Activated CD4-positive, alpha-beta T cell treated with anti-CD3 and anti-CD28 coated beads, Interleukin-2, amount 10 ng/mL, durations not matched to agents 7 days and 5 days (primary cell): Measurements from ENCODE around the gene KRTAP22-1. TPM values are rescaled to one million over a fixed set of nuclear protein-coding genes. Genes with fewer than 3 reads are reported as not detected.

ENCODE experiments used
- CTCF ChIA-PET: fragments of 350-600 bp; sonication (Branson Sonifier 250); formaldehyde crosslinking; loops from one replicate; lab custom pipeline; 2021; ENCODE audit warnings: antibody characterized with exemption; lab: Charles Lee
- POLR2A ChIA-PET: fragments of 350-600 bp; sonication (Branson Sonifier 250); formaldehyde crosslinking; loops from one replicate; lab custom pipeline; 2021; ENCODE audit warnings: antibody characterized with exemption; lab: Charles Lee
- DNase-seq: peaks from one replicate; pipeline ENCODE4 v3.0.0-alpha.2; 2020
- H3K27ac Mint-ChIP-seq: one replicate; pipeline ENCODE4 v1.8.0; 2021; ENCODE audit warnings: mild to moderate bottlenecking, moderate library complexity, mixed read lengths
- H3K27me3 Mint-ChIP-seq: one replicate; pipeline ENCODE4 v1.8.0; 2021; ENCODE audit warnings: mixed read lengths
- H3K36me3 Mint-ChIP-seq: one replicate; pipeline ENCODE4 v1.8.0; 2021; ENCODE audit warnings: low read depth, mixed read lengths
- H3K4me1 Mint-ChIP-seq: one replicate; pipeline ENCODE4 v1.8.0; 2021; ENCODE audit warnings: mixed read lengths
- H3K4me3 Mint-ChIP-seq: one replicate; pipeline ENCODE4 v1.8.0; 2021; ENCODE audit warnings: mild to moderate bottlenecking, moderate library complexity, mixed read lengths
- H3K9me3 Mint-ChIP-seq: one replicate; pipeline ENCODE4 v1.8.0; 2021; ENCODE audit warnings: mixed read lengths
- total RNA-seq, 2 experiments: library from RNA; stranded (reverse); gene quantifications; one replicate each; pipeline ENCODE4 v1.2.3, GENCODE V29; 2021

The KRTAP22-1 gene
- total RNA-seq, 2 experiments from 2014 or later: not detected

DNA sequence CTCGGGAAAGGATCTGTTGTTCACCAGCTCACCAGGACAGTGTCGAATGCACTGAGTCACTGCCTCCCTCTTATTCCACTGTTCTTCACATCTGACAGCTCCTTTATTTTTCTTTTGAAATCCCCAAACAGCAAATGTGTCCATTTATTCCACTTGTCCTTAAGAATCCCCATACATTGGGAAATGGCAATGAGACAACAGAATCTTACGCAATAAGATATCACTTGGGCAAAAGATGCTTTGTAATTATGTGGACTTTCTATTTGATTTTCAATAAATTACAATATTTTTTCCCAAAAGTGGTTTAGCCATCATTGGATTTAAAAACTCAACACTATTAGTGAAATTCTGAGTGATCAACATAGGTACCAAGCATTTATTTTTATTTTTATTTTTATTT is 37.8 kb downstream of the KRTAP22-1 start:
- H3K36me3 Mint-ChIP-seq: no peaks in the 10 kb centered on the region
- ChIA-PET POLR2A (no interaction called here), CTCF (no interaction called here)
- no peaks in the 10 kb centered on the region for H3K27me3 Mint-ChIP-seq
- no peaks in the 10 kb centered on the region for H3K9me3 Mint-ChIP-seq
- H3K4me3 Mint-ChIP-seq: no peak overlapping the region
- H3K4me1 Mint-ChIP-seq: no peaks in the 10 kb centered on the region
- no peak overlapping the region for H3K27ac Mint-ChIP-seq
- DNase-seq: no peak

DNA sequence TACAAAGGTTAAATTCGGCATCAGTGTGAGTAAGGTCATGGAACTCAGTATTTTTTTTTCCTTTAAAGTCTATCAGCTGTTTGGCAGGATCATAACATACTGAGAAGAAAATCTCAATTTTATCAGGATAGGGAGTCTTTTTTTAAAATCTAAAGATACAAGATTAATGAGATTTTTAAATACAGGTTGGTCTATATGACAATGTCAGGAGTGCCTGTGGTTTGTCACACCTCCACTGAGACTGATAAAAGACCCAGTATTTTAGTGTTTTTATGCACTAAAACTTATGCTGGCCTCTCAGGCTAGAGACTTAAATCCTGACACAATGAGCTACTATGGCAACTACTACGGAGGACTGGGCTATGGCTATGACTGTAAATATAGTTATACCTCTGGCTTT is 41.7 kb downstream of the KRTAP22-1 start, which contains the start of gene KRTAP20-3:
TSS of gene KRTAP20-3 (plus strand) at position 301 of the 400 bp plus-strand sequence.
- POLR2A ChIA-PET: no interaction called here
- DNase-seq: no peak
- H3K36me3 Mint-ChIP-seq: no peaks in the 10 kb centered on the region
- CTCF ChIA-PET: no interaction called here
- H3K4me1 Mint-ChIP-seq: no peaks in the 10 kb centered on the region
- H3K27ac Mint-ChIP-seq: no peak within 1 kb of the TSS
- H3K9me3 Mint-ChIP-seq: no peaks in the 10 kb centered on the region
- H3K4me3 Mint-ChIP-seq: no peak within 1 kb of the TSS
- peaks cover 2% of the 10 kb centered on the region for H3K27me3 Mint-ChIP-seq

DNA sequence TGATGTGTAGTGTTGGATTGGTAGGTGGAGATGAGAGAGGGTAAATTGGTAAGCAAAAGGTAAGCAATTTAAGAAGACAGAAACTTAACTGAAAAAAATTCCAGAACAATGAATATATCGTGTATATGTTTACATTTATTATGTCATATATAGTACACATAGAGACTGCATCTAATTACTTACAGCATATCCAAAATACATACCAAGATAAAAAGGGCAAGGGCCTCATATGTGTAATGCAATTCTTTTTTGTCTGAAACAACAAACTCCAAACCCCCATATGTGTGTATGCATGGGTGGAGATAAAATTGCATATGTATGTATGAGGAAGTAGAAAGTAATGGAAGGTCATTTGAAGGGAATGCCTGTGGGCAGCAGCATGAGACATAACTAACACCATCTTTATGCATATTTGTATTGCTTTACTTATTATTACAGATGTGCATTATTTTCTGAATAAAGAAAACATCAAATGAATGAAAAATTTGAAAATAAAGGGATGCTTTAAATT is 46.1 kb downstream of the KRTAP22-1 start:
- DNase-seq: no peak
- no peak overlapping the region for H3K27ac Mint-ChIP-seq
- no peaks in the 10 kb centered on the region for H3K36me3 Mint-ChIP-seq
- ChIA-PET POLR2A (no interaction called here), CTCF (no interaction called here)
- peaks cover 2% of the 10 kb centered on the region for H3K27me3 Mint-ChIP-seq
- no peaks in the 10 kb centered on the region for H3K9me3 Mint-ChIP-seq
- no peaks in the 10 kb centered on the region for H3K4me1 Mint-ChIP-seq
- H3K4me3 Mint-ChIP-seq: no peak overlapping the region

Other genes with a start within 250 kb of the KRTAP22-1 start
- not detected for gene KRTAP13-2, start 228.8 kb upstream of the KRTAP22-1 start, total RNA-seq
- gene KRTAP13-1, start 205.1 kb upstream of the KRTAP22-1 start, total RNA-seq: not detected
- gene KRTAP13-3, start 175.2 kb upstream of the KRTAP22-1 start, total RNA-seq: not detected
- not detected for gene KRTAP13-4, start 170.9 kb upstream of the KRTAP22-1 start, total RNA-seq
- not detected for gene KRTAP15-1, start 160.8 kb upstream of the KRTAP22-1 start, total RNA-seq
- not detected for gene KRTAP19-1, start 120.7 kb upstream of the KRTAP22-1 start, total RNA-seq
- not detected for gene KRTAP19-2, start 113.7 kb upstream of the KRTAP22-1 start, total RNA-seq
- gene KRTAP19-3, start 109.1 kb upstream of the KRTAP22-1 start, total RNA-seq: not detected
- gene KRTAP19-4, start 103.9 kb upstream of the KRTAP22-1 start, total RNA-seq: not detected
- gene KRTAP19-5, start 98.9 kb upstream of the KRTAP22-1 start, total RNA-seq: not detected
- gene KRTAP19-6, start 59.2 kb upstream of the KRTAP22-1 start, total RNA-seq: not detected
- not detected for gene KRTAP19-7, start 39.8 kb upstream of the KRTAP22-1 start, total RNA-seq
- not detected for gene KRTAP22-2, start 10.7 kb upstream of the KRTAP22-1 start, total RNA-seq
- not detected for gene KRTAP6-3, start 8.6 kb upstream of the KRTAP22-1 start, total RNA-seq
- not detected for gene KRTAP6-2, start 2.2 kb upstream of the KRTAP22-1 start, total RNA-seq
- gene KRTAP6-1, start 12.8 kb downstream of the KRTAP22-1 start, total RNA-seq: not detected
- gene KRTAP20-1, start 15.3 kb downstream of the KRTAP22-1 start, total RNA-seq: not detected
- not detected for gene KRTAP20-4, start 19.5 kb downstream of the KRTAP22-1 start, total RNA-seq
- not detected for gene KRTAP20-2, start 34.1 kb downstream of the KRTAP22-1 start, total RNA-seq
- gene KRTAP20-3, start 41.8 kb downstream of the KRTAP22-1 start, total RNA-seq: not detected
- not detected for gene KRTAP21-3, start 117.7 kb downstream of the KRTAP22-1 start, total RNA-seq
- not detected for gene KRTAP21-2, start 146.2 kb downstream of the KRTAP22-1 start, total RNA-seq
- gene KRTAP21-1, start 154.3 kb downstream of the KRTAP22-1 start, total RNA-seq: not detected
- not detected for gene KRTAP8-1, start 212.2 kb downstream of the KRTAP22-1 start, total RNA-seq
- gene KRTAP7-1, start 228.7 kb downstream of the KRTAP22-1 start, total RNA-seq: not detected